AG04450 (cell line): ENCODE measurements around the gene EDARADD. TPM values are rescaled to one million over a fixed set of nuclear protein-coding genes. Genes with fewer than 3 reads are reported as not detected.
"Not testable (repeated sequence)": the region's sequence is repeated elsewhere in the genome, so short reads cannot be mapped to it uniquely, and the experiment has no call there.

ENCODE experiments used
- CTCF ChIA-PET: fragments of 300-600, 350-600 bp; formaldehyde crosslinking; extraction: SDS; loops from one replicate; lab custom pipeline; 2022; ENCODE audit warnings: antibody characterized with exemption, inconsistent platforms; lab: Charles Lee
- POLR2A ChIA-PET: fragments of 350-600 bp; formaldehyde crosslinking; extraction: SDS; loops from one replicate; lab custom pipeline; 2021; ENCODE audit warnings: antibody characterized with exemption, inconsistent platforms; lab: Yijun Ruan, JAX
- DNase-seq: peaks from one replicate; pipeline ENCODE4 v3.0.0-alpha.2; 2011; ENCODE audit warnings: low read depth, low spot score
- H3K27ac ChIP-seq: one replicate; pipeline ENCODE4 v1.5.1; 2012; ENCODE audit warnings: low read depth, low read length, control low read depth
- H3K27me3 ChIP-seq: one replicate; pipeline ENCODE4 v1.6.0; 2012; ENCODE audit warnings: low read length; ENCODE audit not compliant: control insufficient read depth, insufficient read depth
- H3K4me3 ChIP-seq: 2 replicates; pipeline ENCODE4 v1.5.1; 2011; ENCODE audit warnings: mild to moderate bottlenecking, low read depth, low read length, control low read depth
- H3K9me3 ChIP-seq: 2 replicates; pipeline ENCODE4 v1.5.1; 2012; ENCODE audit warnings: low read length; ENCODE audit not compliant: control insufficient read depth, insufficient read depth
- CTCF ChIP-seq: IDR thresholded peaks from 2 replicates; pipeline ENCODE4 v1.5.1; 2011; ENCODE audit warnings: low read depth, low read length, control low read depth, inconsistent platforms
- polyA minus RNA-seq: library from RNA; depleted of rRNA, polyadenylated mRNA; stranded (reverse); fragments of >200 nt; gene quantifications from 2 replicates; pipeline ENCODE4 v1.2.3, GENCODE V29; 2011; rRNA and poly(A)+ RNA removed
- polyA plus RNA-seq: library from polyadenylated mRNA; depleted of rRNA; stranded (reverse); fragments of >200 nt; gene quantifications from 2 replicates; pipeline ENCODE4 v1.2.3, GENCODE V29; 2011; rRNA removed

The EDARADD gene
- not detected in 2 replicates for polyA plus RNA-seq
- polyA minus RNA-seq, result not detected in 2 replicates

- peaks cover 32% of the 10 kb centered on the region for H3K27me3 ChIP-seq
- POLR2A ChIA-PET, result no interaction called here
- CTCF ChIA-PET, result no interaction called here
- H3K4me3 ChIP-seq, result peak within 1 kb of the TSS; percentile 55
- H3K9me3 ChIP-seq, result peaks cover 3% of the 10 kb centered on the region; the same call in 1 of the 2 replicates
- TF ChIP-seq CTCF, result no peak
- H3K27ac ChIP-seq, result no peak within 1 kb of the TSS
- DNase-seq, result no peak
These were observed at the start of gene EDARADD for GRCh38 chr1:236393681-236394481. TSS of gene EDARADD (plus strand) at chr1:236394286. CDS start at chr1:236394445, 159 bp downstream.

- no peak for DNase-seq
- ChIA-PET CTCF (interaction anchor here (1.9 kb wide), 1 partner anchor 235 kb away, joined by 5 read pairs; no protein-coding TSS in a partner anchor), POLR2A (no interaction called here)
- no peak overlapping the region for H3K4me3 ChIP-seq
- H3K27ac ChIP-seq, result no peak overlapping the region
- peak; percentile 24; the same call in 1 of the 2 replicates for TF ChIP-seq CTCF
- H3K9me3 ChIP-seq, result peaks cover 8% of the 10 kb centered on the region; the same call in 1 of the 2 replicates
- H3K27me3 ChIP-seq, result no peaks in the 10 kb centered on the region
These were observed 48.4 kb upstream of the EDARADD start for GRCh38 chr1:236345728-236346127.

- CTCF ChIA-PET, result no interaction called here
- POLR2A ChIA-PET, result no interaction called here
- Histone ChIP-seq H3K9me3 (peaks cover 8% of the 10 kb centered on the region; the same call in 1 of the 2 replicates), H3K27ac (no peak overlapping the region), H3K4me3 (no peak overlapping the region), H3K27me3 (no peaks in the 10 kb centered on the region)
- TF ChIP-seq CTCF, result no peak
- no peak for DNase-seq
These were observed 46.0 kb upstream of the EDARADD start for GRCh38 chr1:236348071-236348470.

GRCh38 chr1:236350308-236350707 is 43.8 kb upstream of the EDARADD start:
- Histone ChIP-seq H3K4me3 (no peak overlapping the region), H3K27ac (no peak overlapping the region), H3K27me3 (no peaks in the 10 kb centered on the region), H3K9me3 (peaks cover 8% of the 10 kb centered on the region; the same call in 1 of the 2 replicates)
- ChIA-PET CTCF (no interaction called here), POLR2A (no interaction called here)
- TF ChIP-seq CTCF, result no peak
- no peak for DNase-seq

GRCh38 chr1:236351875-236352573 is 42.1 kb upstream of the EDARADD start:
- POLR2A ChIA-PET, result no interaction called here
- CTCF ChIA-PET, result interaction anchor here (0.6 kb wide), 1 partner anchor 107 kb away, joined by 3 read pairs; no protein-coding TSS in a partner anchor

GRCh38 chr1:236352747-236353146 is 41.3 kb upstream of the EDARADD start:
- H3K4me3 ChIP-seq, H3K9me3 ChIP-seq, H3K27me3 ChIP-seq, H3K27ac ChIP-seq, POLR2A ChIA-PET, DNase-seq: not testable (repeated sequence)
- CTCF ChIA-PET, result interaction anchor here (0.6 kb wide), 1 partner anchor 108 kb away, joined by 3 read pairs; no protein-coding TSS in a partner anchor

More at GRCh38 chr1:236351875-236352573, 42.1 kb upstream of the EDARADD start:
- H3K27ac ChIP-seq, result no peak overlapping the region
- no peaks in the 10 kb centered on the region for H3K27me3 ChIP-seq
- no peak for DNase-seq
- H3K4me3 ChIP-seq, result no peak overlapping the region
- peaks cover 8% of the 10 kb centered on the region; the same call in 1 of the 2 replicates for H3K9me3 ChIP-seq
- no peak for TF ChIP-seq CTCF
